ENCODE measurements around the gene CCDC88C.

DNA sequence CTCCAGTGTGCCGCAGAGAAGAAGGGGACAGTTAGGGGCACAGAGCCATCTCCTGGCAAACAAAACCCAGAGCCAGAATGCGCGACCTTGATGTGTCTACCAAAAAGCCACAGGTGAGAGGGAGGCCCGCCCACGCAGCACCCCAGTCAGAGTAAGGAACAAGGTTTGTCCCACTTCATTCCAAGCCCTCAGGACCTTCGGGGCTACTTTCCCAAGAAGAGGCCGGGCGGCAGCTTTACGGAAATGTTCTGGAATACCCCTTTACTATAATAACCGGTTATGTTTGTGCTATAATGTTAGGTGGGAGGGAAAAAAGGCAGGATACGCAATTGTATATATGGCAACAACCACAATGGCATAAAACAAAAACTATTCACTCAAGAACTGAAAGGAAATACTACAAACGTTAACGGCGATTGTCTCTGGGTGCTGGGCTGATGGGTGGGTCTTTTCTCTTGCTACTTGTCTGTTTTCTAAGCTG is 12.3 kb downstream of the CCDC88C start:
- TF ChIP-seq, protein P1, sequence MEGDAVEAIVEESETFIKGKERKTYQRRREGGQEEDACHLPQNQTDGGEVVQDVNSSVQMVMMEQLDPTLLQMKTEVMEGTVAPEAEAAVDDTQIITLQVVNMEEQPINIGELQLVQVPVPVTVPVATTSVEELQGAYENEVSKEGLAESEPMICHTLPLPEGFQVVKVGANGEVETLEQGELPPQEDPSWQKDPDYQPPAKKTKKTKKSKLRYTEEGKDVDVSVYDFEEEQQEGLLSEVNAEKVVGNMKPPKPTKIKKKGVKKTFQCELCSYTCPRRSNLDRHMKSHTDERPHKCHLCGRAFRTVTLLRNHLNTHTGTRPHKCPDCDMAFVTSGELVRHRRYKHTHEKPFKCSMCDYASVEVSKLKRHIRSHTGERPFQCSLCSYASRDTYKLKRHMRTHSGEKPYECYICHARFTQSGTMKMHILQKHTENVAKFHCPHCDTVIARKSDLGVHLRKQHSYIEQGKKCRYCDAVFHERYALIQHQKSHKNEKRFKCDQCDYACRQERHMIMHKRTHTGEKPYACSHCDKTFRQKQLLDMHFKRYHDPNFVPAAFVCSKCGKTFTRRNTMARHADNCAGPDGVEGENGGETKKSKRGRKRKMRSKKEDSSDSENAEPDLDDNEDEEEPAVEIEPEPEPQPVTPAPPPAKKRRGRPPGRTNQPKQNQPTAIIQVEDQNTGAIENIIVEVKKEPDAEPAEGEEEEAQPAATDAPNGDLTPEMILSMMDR (IDR thresholded peaks at IDR 0.05): no peak
- TF ChIP-seq ZFX (IDR thresholded peaks at IDR 0.05; ENCODE audit: borderline replicate concordance): no peak

All from 22Rv1 (cell line).